Gastrocnemius medialis (tissue), 4 donors: Measurements from ENCODE around the gene PBOV1. TPM values are rescaled to one million over a fixed set of nuclear protein-coding genes. Genes with fewer than 3 reads are reported as not detected.

Experiments used
- ATAC-seq, 2 donors: fragments of 150-250 bp; one replicate each; pipeline ENCODE4 v1.9.1; 2016
- DNase-seq, 2 donors: peaks; one replicate each; pipeline ENCODE4 v3.0.0-alpha.2; 2019
- H3K27ac ChIP-seq, 4 donors: fragments of 200-600 bp; sonication (generic); 1 replicate in 1 of 4; 2 replicates in 3 of 4; pipeline ENCODE4 v1.5.1; 2016 to 2018; ENCODE audit warnings: mild to moderate bottlenecking in 2 of 4, moderate library complexity in 1 of 4
- H3K27me3 ChIP-seq, 3 donors: fragments of 200-600 bp; sonication (generic) in 2 of 3; 1 replicate in 1 of 3; 2 replicates in 2 of 3; pipeline versions ENCODE4 v1.5.1 to v1.6.0; 2016 to 2019; ENCODE audit warnings: mild to moderate bottlenecking in 1 of 3, moderate library complexity in 1 of 3
- H3K36me3 ChIP-seq, 2 donors: fragments of 200-600 bp; sonication (generic) in 1 of 2; one replicate each; pipeline ENCODE4 v1.5.1; 2017 to 2018
- H3K4me1 ChIP-seq, 2 donors: fragments of 200-600 bp; sonication (generic) in 1 of 2; one replicate each; pipeline ENCODE4 v1.5.1; 2016 to 2017; ENCODE audit warnings: mild to moderate bottlenecking in 2 of 2
- H3K4me3 ChIP-seq, 4 donors: fragments of 200-600 bp; sonication (generic) in 3 of 4; 1 replicate in 1 of 4; 2 replicates in 3 of 4; pipeline ENCODE4 v1.5.1; 2016 to 2019; ENCODE audit warnings: mild to moderate bottlenecking in 2 of 4
- H3K9me3 ChIP-seq, 3 donors: fragments of 200-600 bp; sonication (generic) in 2 of 3; 1 replicate in 1 of 3; 2 replicates in 2 of 3; pipeline ENCODE4 v1.5.1; 2016 to 2019
- POLR2A ChIP-seq, 2 donors: fragments of 450-650 bp; IDR thresholded peaks; one replicate each; pipeline ENCODE4 v1.6.1; 2017; ENCODE audit warnings: antibody characterized with exemption in 2 of 2, mild to moderate bottlenecking in 2 of 2, moderate library complexity in 2 of 2
- in situ Hi-C, 4 donors: fragments of 200-750 bp; cut with MboI; loops; one replicate each; pipeline versions ENCODE4 v1.15.0 to v1.8.0; 2017; ENCODE audit warnings: low sequenced_read_pairs in 4 of 4
- intact Hi-C: fragments of 100-400 bp; cut with DNase I; formaldehyde crosslinking; loops from one replicate; pipeline ENCODE4 v1.15.1; 2023; ENCODE audit warnings: low total_unique reads
- total RNA-seq, 4 donors: library from RNA; depleted of rRNA; stranded (reverse); fragments of >200 nt; gene quantifications; one replicate each; pipeline versions ENCODE4 v1.1.0 to v1.2.3, GENCODE V29; 2016
- TF ChIP-seq, protein P1 (sequence below), 5 experiments: fragments of 450-650 bp in 3 of 5; fragments of 200-600 bp in 2 of 5; sonication (generic) in 2 of 5; IDR thresholded peaks in 4 of 5; conservative IDR thresholded peaks in 1 of 5; 1 replicate in 4 of 5; 2 replicates in 1 of 5; pipeline ENCODE4 v1.5.1; 2016 to 2019; ENCODE audit warnings: antibody characterized with exemption in 5 of 5, mild to moderate bottlenecking in 3 of 5, moderate library complexity in 3 of 5

PBOV1 gene
- total RNA-seq, 4 donors from 2014 or later = not detected

DNA sequence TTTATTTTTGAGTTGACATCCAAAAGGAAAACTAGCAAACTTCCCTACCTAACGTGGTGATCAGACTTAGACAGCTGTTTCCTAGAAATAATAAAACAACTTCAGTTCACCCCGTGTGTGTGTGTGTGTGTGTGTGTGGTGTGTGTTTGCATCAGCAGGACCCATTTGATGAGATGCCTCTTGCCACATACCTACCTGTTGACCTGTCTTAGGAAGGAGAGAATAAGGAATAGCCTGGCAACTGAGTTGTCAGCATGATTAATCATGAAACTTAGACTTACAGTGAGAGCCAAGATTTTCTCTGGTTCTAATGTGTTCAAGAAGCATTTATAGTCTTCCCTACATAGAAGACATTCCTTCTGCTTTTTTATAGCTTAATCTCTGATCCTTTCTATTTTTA lies 16.1 kb upstream of the PBOV1 start:
- DNase-seq = no peak
- Histone ChIP-seq H3K9me3 (no peaks in the 10 kb centered on the region), H3K4me3 (no peak overlapping the region), H3K36me3 (no peaks in the 10 kb centered on the region), H3K4me1 (no peaks in the 10 kb centered on the region), H3K27me3 (no peaks in the 10 kb centered on the region), H3K27ac (no peak overlapping the region)
- intact Hi-C loops = no loop called here
- TF ChIP-seq, protein P1, sequence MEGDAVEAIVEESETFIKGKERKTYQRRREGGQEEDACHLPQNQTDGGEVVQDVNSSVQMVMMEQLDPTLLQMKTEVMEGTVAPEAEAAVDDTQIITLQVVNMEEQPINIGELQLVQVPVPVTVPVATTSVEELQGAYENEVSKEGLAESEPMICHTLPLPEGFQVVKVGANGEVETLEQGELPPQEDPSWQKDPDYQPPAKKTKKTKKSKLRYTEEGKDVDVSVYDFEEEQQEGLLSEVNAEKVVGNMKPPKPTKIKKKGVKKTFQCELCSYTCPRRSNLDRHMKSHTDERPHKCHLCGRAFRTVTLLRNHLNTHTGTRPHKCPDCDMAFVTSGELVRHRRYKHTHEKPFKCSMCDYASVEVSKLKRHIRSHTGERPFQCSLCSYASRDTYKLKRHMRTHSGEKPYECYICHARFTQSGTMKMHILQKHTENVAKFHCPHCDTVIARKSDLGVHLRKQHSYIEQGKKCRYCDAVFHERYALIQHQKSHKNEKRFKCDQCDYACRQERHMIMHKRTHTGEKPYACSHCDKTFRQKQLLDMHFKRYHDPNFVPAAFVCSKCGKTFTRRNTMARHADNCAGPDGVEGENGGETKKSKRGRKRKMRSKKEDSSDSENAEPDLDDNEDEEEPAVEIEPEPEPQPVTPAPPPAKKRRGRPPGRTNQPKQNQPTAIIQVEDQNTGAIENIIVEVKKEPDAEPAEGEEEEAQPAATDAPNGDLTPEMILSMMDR (IDR thresholded peaks at IDR 0.05 in 4 of 5, conservative IDR thresholded peaks at IDR 0.05 in 1 of 5) = no peak
- no peak for TF ChIP-seq POLR2A (IDR thresholded peaks at IDR 0.05)
- in situ Hi-C loops = no loop called here
- no peak for ATAC-seq

DNA sequence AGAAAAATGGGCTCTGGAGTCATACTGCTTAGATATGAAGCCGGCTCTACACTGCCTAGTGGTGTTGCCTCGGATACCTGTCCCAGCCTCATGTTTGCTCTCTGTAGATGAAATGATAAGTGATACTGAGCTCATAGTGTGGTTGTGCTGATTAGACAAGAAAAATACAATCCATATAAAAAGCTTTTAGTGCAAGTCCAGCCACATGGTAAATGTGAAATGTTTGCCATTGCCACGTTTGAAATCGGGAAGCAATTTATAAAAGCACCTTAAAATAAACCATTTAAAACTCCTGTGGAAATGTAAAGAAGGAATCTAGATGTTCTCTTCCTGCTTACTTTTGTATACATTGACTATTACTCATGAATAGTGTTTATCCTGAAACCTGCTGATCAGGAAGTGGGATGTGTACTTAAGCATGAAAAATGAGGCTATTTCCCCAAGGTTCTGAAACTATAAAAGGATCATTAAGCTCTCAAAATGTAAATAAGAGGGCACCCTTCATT lies 13.1 kb upstream of the PBOV1 start:
- Histone ChIP-seq H3K27ac (no peak overlapping the region), H3K9me3 (no peaks in the 10 kb centered on the region), H3K36me3 (no peaks in the 10 kb centered on the region), H3K27me3 (no peaks in the 10 kb centered on the region), H3K4me1 (no peaks in the 10 kb centered on the region), H3K4me3 (no peak overlapping the region)
- ATAC-seq (no peak), DNase-seq (no peak)
- TF ChIP-seq, protein P1 (IDR thresholded peaks at IDR 0.05 in 4 of 5, conservative IDR thresholded peaks at IDR 0.05 in 1 of 5) = no peak
- TF ChIP-seq POLR2A (IDR thresholded peaks at IDR 0.05) = no peak
- in situ Hi-C loops (no loop called here), intact Hi-C loops (no loop called here)

DNA sequence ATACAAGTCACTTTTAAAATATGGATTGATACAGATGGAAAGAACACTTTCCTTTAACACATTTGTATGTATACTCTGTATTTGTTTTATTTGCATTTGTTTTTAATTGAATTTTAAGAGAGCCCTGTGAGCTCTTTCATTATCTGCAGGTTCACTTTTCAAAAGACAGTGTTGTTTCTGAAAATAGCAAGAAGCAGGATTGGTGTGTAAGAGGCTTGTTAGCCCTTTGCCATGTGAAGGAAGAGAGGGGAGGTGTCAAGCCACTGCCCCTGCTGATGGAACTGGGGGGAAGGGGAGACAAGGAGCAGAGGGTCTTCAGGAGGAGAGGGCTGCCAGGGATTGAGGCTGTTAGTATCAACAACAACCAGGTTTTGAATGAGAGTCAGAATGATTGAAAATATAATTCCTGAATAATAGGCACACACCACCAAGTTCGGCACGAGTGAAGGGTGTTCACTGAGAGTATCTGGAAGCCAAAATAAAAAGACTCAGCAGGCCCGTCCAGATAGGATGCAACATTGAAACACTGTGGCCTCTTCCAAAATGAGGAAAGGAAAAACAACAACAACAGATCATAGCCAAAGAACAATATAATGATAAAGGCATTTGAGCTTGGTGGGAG lies 12.6 kb upstream of the PBOV1 start:
- Histone ChIP-seq H3K27me3 (no peaks in the 10 kb centered on the region), H3K36me3 (no peaks in the 10 kb centered on the region), H3K27ac (no peak overlapping the region), H3K4me3 (no peak overlapping the region), H3K4me1 (no peaks in the 10 kb centered on the region), H3K9me3 (no peaks in the 10 kb centered on the region)
- intact Hi-C loops = no loop called here
- ATAC-seq (no peak), DNase-seq (no peak)
- in situ Hi-C loops = no loop called here
- no peak for TF ChIP-seq POLR2A (IDR thresholded peaks at IDR 0.05)
- TF ChIP-seq, protein P1 (IDR thresholded peaks at IDR 0.05 in 4 of 5, conservative IDR thresholded peaks at IDR 0.05 in 1 of 5) = no peak

DNA sequence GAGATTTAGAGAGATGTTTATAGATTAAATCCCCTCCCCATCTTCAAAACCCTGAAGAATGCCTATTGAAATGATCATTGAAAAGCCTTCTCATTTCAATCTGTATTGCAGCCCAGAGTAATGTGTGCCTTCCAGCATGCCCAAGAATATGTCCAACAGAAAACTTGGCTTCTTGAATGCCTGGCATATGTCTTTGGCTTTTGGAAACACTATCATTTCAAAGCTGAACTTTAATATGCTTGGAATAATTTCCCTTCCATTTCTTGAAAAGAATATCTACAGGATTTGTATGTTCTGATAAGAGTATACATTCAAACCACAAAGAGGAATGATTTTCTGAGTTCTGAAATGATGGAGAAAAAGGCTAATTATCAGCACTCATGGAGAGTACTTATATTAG lies 11.9 kb upstream of the PBOV1 start:
- intact Hi-C loops (no loop called here), in situ Hi-C loops (no loop called here)
- no peak for ATAC-seq
- Histone ChIP-seq H3K36me3 (no peaks in the 10 kb centered on the region), H3K4me1 (no peaks in the 10 kb centered on the region), H3K4me3 (no peak overlapping the region), H3K9me3 (no peaks in the 10 kb centered on the region), H3K27ac (no peak overlapping the region), H3K27me3 (no peaks in the 10 kb centered on the region)
- DNase-seq = no peak
- TF ChIP-seq, protein P1 (IDR thresholded peaks at IDR 0.05 in 4 of 5, conservative IDR thresholded peaks at IDR 0.05 in 1 of 5) = no peak
- TF ChIP-seq POLR2A (IDR thresholded peaks at IDR 0.05) = no peak
